Colonic mucosa (tissue), 4 donors: Measurements from ENCODE around the gene C3orf62. TPM values are rescaled to one million over a fixed set of nuclear protein-coding genes. Genes with fewer than 3 reads are reported as not detected.
A peak's percentile ranks its signal among the peaks of the same experiment; 100 is the strongest.

Experiments
- DNase-seq: peaks from one replicate; pipeline ENCODE4 v3.0.0-alpha.2; 2020
- H3K27ac ChIP-seq: fragments of 200-600 bp; one replicate; pipeline ENCODE4 v1.8.0; 2021
- H3K27me3 ChIP-seq: fragments of 200-600 bp; one replicate; pipeline ENCODE4 v1.8.0; 2021
- H3K36me3 ChIP-seq: fragments of 200-600 bp; one replicate; pipeline ENCODE4 v1.8.0; 2021
- H3K4me1 ChIP-seq: fragments of 200-600 bp; one replicate; pipeline ENCODE4 v1.8.0; 2021; ENCODE audit warnings: mild to moderate bottlenecking
- H3K4me3 ChIP-seq: fragments of 200-600 bp; one replicate; pipeline ENCODE4 v1.8.0; 2021
- H3K9ac ChIP-seq, 2 donors: one replicate each; pipeline ENCODE4 v1.7.0; 2013; ENCODE audit warnings: control low read depth in 2 of 2, low read depth in 2 of 2, low read length in 2 of 2
- H3K9me3 ChIP-seq: fragments of 200-600 bp; one replicate; pipeline ENCODE4 v1.8.0; 2021
- CTCF ChIP-seq: fragments of 200-600 bp; IDR thresholded peaks from one replicate; pipeline ENCODE4 v1.8.0; 2022; ENCODE audit warnings: antibody characterized with exemption, mild to moderate bottlenecking
- intact Hi-C: fragments of 100-400 bp; cut with DNase I; formaldehyde crosslinking; loops from one replicate; pipeline ENCODE4 v1.14.1; 2022
- total RNA-seq, 2 donors: library from RNA; stranded (reverse); fragmentation: NEBNext Ultra II Directional in 1 of 2; extraction: Animal tissue kit (Norgen Biotek cat#: 25700) in 1 of 2; gene quantifications; one replicate each; pipeline ENCODE4 v1.2.1, GENCODE V29; 2021
- donor health status: healthy.
- donor health status: DM: no; HTN: no; CAD: no.
- donor health status: DM: no; HTN: no; CAD: no.

Gene C3orf62
- total RNA-seq = 1 to 10 TPM; 3.1 to 4.2 TPM

- H3K27me3 ChIP-seq = no peaks in the 10 kb centered on the region
- intact Hi-C loops = loop anchor here (5.0 kb wide), 1 partner anchor 104 kb away; the partner anchor contains the start of gene KLHDC8B
- H3K4me3 ChIP-seq = peak within 1 kb of the TSS; percentile 44
- no peak for TF ChIP-seq CTCF
- no peaks in the 10 kb centered on the region for H3K36me3 ChIP-seq
- peaks cover 4% of the 10 kb centered on the region for H3K4me1 ChIP-seq
- H3K9me3 ChIP-seq = no peaks in the 10 kb centered on the region
- H3K27ac ChIP-seq = peak within 1 kb of the TSS; percentile 85
- peak within 1 kb of the TSS; percentile 70 to 77 for H3K9ac ChIP-seq
- peak; percentile 93 for DNase-seq
Observed at GRCh38 chr3:49276475-49277382, at the start of gene C3orf62. Gene C3orf62, minus strand, starts transcription at chr3:49277232. Its CDS starts 360 bp downstream, at chr3:49276872.

GRCh38 chr3:49324768-49325167 lies 47.7 kb upstream of the C3orf62 start:
- no peak for TF ChIP-seq CTCF
- no peaks in the 10 kb centered on the region for H3K9me3 ChIP-seq
- intact Hi-C loops = no loop called here
- no peak overlapping the region for H3K27ac ChIP-seq
- no peaks in the 10 kb centered on the region for H3K4me1 ChIP-seq
- no peaks in the 10 kb centered on the region for H3K27me3 ChIP-seq
- peaks cover 42% of the 10 kb centered on the region for H3K36me3 ChIP-seq
- no peak overlapping the region for H3K4me3 ChIP-seq
- DNase-seq = no peak
- H3K9ac ChIP-seq = no peak overlapping the region

- H3K27ac ChIP-seq = no peak overlapping the region
- no peaks in the 10 kb centered on the region for H3K27me3 ChIP-seq
- intact Hi-C loops = no loop called here
- no peak overlapping the region for H3K9ac ChIP-seq
- peaks cover 10% of the 10 kb centered on the region for H3K36me3 ChIP-seq
- H3K4me1 ChIP-seq = no peaks in the 10 kb centered on the region
- TF ChIP-seq CTCF = no peak
- H3K9me3 ChIP-seq = no peaks in the 10 kb centered on the region
- no peak overlapping the region for H3K4me3 ChIP-seq
- DNase-seq = peak; percentile 18
Observed at GRCh38 chr3:49316696-49317457, 39.8 kb upstream of the C3orf62 start.

- Histone ChIP-seq H3K4me3 (no peak overlapping the region), H3K27me3 (no peaks in the 10 kb centered on the region), H3K36me3 (peaks cover 10% of the 10 kb centered on the region), H3K9me3 (no peaks in the 10 kb centered on the region), H3K9ac (no peak overlapping the region), H3K4me1 (no peaks in the 10 kb centered on the region), H3K27ac (no peak overlapping the region)
- DNase-seq = no peak
- TF ChIP-seq CTCF = no peak
- intact Hi-C loops = no loop called here
Observed at GRCh38 chr3:49313896-49314688, 37.1 kb upstream of the C3orf62 start.

- H3K4me1 ChIP-seq = no peaks in the 10 kb centered on the region
- no peaks in the 10 kb centered on the region for H3K9me3 ChIP-seq
- intact Hi-C loops = no loop called here
- H3K36me3 ChIP-seq = peaks cover 3% of the 10 kb centered on the region
- no peak for TF ChIP-seq CTCF
- no peaks in the 10 kb centered on the region for H3K27me3 ChIP-seq
- no peak overlapping the region for H3K9ac ChIP-seq
- no peak overlapping the region for H3K4me3 ChIP-seq
- no peak for DNase-seq
- no peak overlapping the region for H3K27ac ChIP-seq
Observed at GRCh38 chr3:49311283-49311682, 34.3 kb upstream of the C3orf62 start.
